ENCODE measurements around the gene AFP.

Gene AFP

GRCh38 chr4:73470728-73471127 lies 34.7 kb downstream of the AFP start:
- DNase-seq: no peak

- DNase-seq: no peak
Measured at GRCh38 chr4:73477176-73477575, 41.2 kb downstream of the AFP start.

- DNase-seq: no peak
Measured at GRCh38 chr4:73479323-73479722, 43.3 kb downstream of the AFP start.

- DNase-seq: no peak
Measured at GRCh38 chr4:73481358-73481757, 45.3 kb downstream of the AFP start, which contains the start of gene AFM. Gene AFM, plus strand, starts transcription at chr4:73481745. Its CDS starts 31 bp downstream, at chr4:73481776.

GRCh38 chr4:73485085-73485484 lies 49.1 kb downstream of the AFP start:
- no peak for DNase-seq

GRCh38 chr4:73485596-73485995 lies 49.6 kb downstream of the AFP start:
- DNase-seq: no peak

GRCh38 chr4:73486497-73486896 lies 50.5 kb downstream of the AFP start:
- DNase-seq: no peak

- DNase-seq: no peak
Measured at GRCh38 chr4:73487233-73487632, 51.2 kb downstream of the AFP start.

- no peak for DNase-seq
Measured at GRCh38 chr4:73499996-73500765, 64.2 kb downstream of the AFP start.

GRCh38 chr4:73501664-73502265 lies 65.7 kb downstream of the AFP start:
- DNase-seq: no peak

GRCh38 chr4:73505567-73505966 lies 69.5 kb downstream of the AFP start:
- no peak for DNase-seq

Data from DMS79 (cell line).